ENCODE results near the gene NEURL1B. TPM values are rescaled to one million over a fixed set of nuclear protein-coding genes. Genes with fewer than 3 reads are reported as not detected.

The NEURL1B gene
- polyA plus RNA-seq, 1 of the 3 experiments (the other 2 are of a cell fraction) = 2.8 TPM

DNA sequence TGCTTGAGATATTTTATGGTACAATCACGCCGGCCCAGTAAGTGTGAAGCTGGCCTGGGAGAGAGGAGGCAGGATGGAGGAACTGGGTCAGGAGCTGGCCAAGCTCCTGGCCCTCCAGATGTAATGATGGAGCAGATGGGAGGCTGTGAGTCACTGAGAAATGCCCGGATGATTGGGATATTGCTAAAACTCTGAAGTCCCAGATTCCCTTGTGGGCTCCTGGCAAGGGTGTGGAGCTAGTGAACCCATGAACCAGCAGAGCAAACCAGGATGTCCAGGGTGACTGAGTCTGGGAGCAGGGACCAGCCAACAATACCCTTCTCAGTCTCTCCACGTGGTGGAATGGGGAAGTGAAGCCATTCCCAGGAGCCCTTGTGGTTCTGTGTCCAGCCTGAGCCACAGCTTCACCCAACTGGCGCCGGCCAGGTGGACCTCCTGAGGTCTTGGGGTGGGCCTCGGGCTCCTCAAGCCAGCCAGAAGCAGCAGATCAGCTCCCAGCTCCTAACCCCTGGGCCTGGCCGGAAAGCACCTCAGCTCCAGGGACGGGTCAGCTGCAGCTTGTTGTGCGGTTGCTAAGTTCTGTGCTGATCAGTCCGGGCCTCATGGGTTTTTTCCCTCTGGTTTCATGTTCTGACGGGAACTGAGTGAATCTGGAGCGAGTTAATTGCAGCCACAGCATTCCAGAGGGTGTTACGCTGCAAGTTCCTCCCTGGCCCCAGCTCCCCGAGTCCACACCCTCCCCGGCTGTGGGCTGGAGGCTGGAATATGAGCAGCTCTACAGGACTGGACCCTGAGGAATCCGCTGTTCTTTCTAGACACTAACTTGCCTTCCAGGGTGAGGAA lies 92.3 kb downstream of the NEURL1B start:
- 80% methylated on average over 9 of the region's 17 CpGs for WGBS (ENCODE audit: low lambda C conversion rate)
- POLR2A ChIA-PET = no interaction called here
- CTCF ChIA-PET = interaction anchor here (1.1 to 3.6 kb wide), 10 partner anchors 9 to 199 kb away, joined by 3 to 20 read pairs (median 4); no protein-coding TSS in a partner anchor

DNA sequence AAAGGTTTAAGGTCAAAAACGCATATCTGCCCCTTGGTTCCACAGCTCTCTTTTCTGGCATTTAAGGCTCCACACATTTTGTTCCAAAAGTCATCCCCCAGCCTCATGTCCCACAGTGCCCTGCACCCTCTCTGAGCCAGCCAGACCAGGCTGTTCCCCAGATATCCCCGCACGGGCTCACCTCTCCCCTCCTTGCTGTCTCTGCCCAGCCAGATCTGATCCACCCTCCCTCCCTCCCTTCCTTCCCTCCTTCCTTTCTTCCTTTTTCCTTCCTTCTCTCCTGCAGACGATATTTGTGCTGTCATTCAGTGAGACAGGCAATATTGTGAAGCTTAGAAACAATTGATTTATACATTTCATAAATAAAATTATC lies 92.9 kb downstream of the NEURL1B start:
- Histone ChIP-seq H3K9me2 (no peaks in the 10 kb centered on the region), H3K4me1 (ENCODE audit: control insufficient read depth in 1 of 2, insufficient read depth in 2 of 2, low read depth in 1 of 2, low read length in 1 of 2) (no peaks in the 10 kb centered on the region), H4K20me1 (ENCODE audit: insufficient read depth) (no peaks in the 10 kb centered on the region), H3K4me3 (ENCODE audit: low read depth in 2 of 2, low read length in 1 of 2) (no peak overlapping the region), H3K27ac (ENCODE audit: low read depth in 2 of 2, low read length in 1 of 2) (no peak overlapping the region), H3K4me2 (no peak overlapping the region), H3K9me3 (no peaks in the 10 kb centered on the region), H2AFZ (ENCODE audit: low read depth) (0 out of 2 replicates have a peak overlapping the region, but pooled peaks have one; percentile 63), H3K27me3 (ENCODE audit: insufficient read depth) (no peaks in the 10 kb centered on the region), H3K36me3 (replicated peaks in 1 of 2; ENCODE audit: control insufficient read depth in 1 of 2, insufficient read depth in 2 of 2, low read length in 1 of 2) (no peaks in the 10 kb centered on the region), H3K79me2 (ENCODE audit: insufficient read depth) (no peaks in the 10 kb centered on the region), H3K9ac (no peak overlapping the region), H3F3A (replicated peaks; ENCODE audit: insufficient read depth) (no peaks in the 10 kb centered on the region)
- DNase-seq = no peak
- ChIA-PET CTCF (interaction anchor here (1.1 to 3.6 kb wide), 7 partner anchors 10 to 38 kb away, joined by 3 to 20 read pairs (median 6); no protein-coding TSS in a partner anchor), POLR2A (no interaction called here)
- TF ChIP-seq NRF1 (IDR thresholded peaks at IDR 0.05; ENCODE audit: low read depth, low read length) = no peak
- TF ChIP-seq FOXM1 (IDR thresholded peaks at IDR 0.05; ENCODE audit: low read depth) = no peak
- TF ChIP-seq, protein P1, sequence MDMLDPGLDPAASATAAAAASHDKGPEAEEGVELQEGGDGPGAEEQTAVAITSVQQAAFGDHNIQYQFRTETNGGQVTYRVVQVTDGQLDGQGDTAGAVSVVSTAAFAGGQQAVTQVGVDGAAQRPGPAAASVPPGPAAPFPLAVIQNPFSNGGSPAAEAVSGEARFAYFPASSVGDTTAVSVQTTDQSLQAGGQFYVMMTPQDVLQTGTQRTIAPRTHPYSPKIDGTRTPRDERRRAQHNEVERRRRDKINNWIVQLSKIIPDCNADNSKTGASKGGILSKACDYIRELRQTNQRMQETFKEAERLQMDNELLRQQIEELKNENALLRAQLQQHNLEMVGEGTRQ (IDR thresholded peaks at IDR 0.05; ENCODE audit: borderline replicate concordance, low read depth, low read length) = no peak
- TF ChIP-seq MAX (IDR thresholded peaks at IDR 0.05; ENCODE audit: low read depth) = no peak
- TF ChIP-seq ELF1 (IDR thresholded peaks at IDR 0.05) = no peak
- no peak for TF ChIP-seq NFIC (IDR thresholded peaks at IDR 0.05; ENCODE audit: borderline replicate concordance)
- no peak for TF ChIP-seq TCF12 (IDR thresholded peaks at IDR 0.05)
- TF ChIP-seq GATA2 (CRISPR knock-in tag; IDR thresholded peaks at IDR 0.05) = no peak
- no peak for TF ChIP-seq USF1 (IDR thresholded peaks at IDR 0.05; ENCODE audit: borderline replicate concordance, low read depth)
- 80% methylated on average over 4 of the region's 4 CpGs for WGBS (ENCODE audit: low lambda C conversion rate)

More for the DNA sequence above, 92.3 kb downstream of the NEURL1B start:
- Histone ChIP-seq H3K9ac (no peak overlapping the region), H3K4me3 (ENCODE audit: low read depth in 2 of 2, low read length in 1 of 2) (no peak overlapping the region), H3K9me2 (no peaks in the 10 kb centered on the region), H3F3A (replicated peaks; ENCODE audit: insufficient read depth) (no peaks in the 10 kb centered on the region), H4K20me1 (ENCODE audit: insufficient read depth) (no peaks in the 10 kb centered on the region), H3K79me2 (ENCODE audit: insufficient read depth) (no peaks in the 10 kb centered on the region), H3K4me1 (ENCODE audit: control insufficient read depth in 1 of 2, insufficient read depth in 2 of 2, low read depth in 1 of 2, low read length in 1 of 2) (no peaks in the 10 kb centered on the region), H3K27me3 (ENCODE audit: insufficient read depth) (no peaks in the 10 kb centered on the region), H3K4me2 (no peak overlapping the region), H3K36me3 (replicated peaks in 1 of 2; ENCODE audit: control insufficient read depth in 1 of 2, insufficient read depth in 2 of 2, low read length in 1 of 2) (no peaks in the 10 kb centered on the region), H3K9me3 (no peaks in the 10 kb centered on the region), H2AFZ (ENCODE audit: low read depth) (peak overlapping the region; percentile 63; the same call in 1 of the 2 replicates), H3K27ac (ENCODE audit: low read depth in 2 of 2, low read length in 1 of 2) (no peak overlapping the region)
- no peak for DNase-seq
- TF ChIP-seq, protein P2, sequence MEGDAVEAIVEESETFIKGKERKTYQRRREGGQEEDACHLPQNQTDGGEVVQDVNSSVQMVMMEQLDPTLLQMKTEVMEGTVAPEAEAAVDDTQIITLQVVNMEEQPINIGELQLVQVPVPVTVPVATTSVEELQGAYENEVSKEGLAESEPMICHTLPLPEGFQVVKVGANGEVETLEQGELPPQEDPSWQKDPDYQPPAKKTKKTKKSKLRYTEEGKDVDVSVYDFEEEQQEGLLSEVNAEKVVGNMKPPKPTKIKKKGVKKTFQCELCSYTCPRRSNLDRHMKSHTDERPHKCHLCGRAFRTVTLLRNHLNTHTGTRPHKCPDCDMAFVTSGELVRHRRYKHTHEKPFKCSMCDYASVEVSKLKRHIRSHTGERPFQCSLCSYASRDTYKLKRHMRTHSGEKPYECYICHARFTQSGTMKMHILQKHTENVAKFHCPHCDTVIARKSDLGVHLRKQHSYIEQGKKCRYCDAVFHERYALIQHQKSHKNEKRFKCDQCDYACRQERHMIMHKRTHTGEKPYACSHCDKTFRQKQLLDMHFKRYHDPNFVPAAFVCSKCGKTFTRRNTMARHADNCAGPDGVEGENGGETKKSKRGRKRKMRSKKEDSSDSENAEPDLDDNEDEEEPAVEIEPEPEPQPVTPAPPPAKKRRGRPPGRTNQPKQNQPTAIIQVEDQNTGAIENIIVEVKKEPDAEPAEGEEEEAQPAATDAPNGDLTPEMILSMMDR (IDR thresholded peaks at IDR 0.05) = no peak
- TF ChIP-seq RAD21 (IDR thresholded peaks at IDR 0.05; ENCODE audit: low read length) (no peak), CHD2 (IDR thresholded peaks at IDR 0.05; ENCODE audit: low read length, partially characterized antibody) (no peak), EZH2phosphoT487 (IDR thresholded peaks at IDR 0.05; ENCODE audit: borderline replicate concordance, low read depth) (no peak), GABPA (IDR thresholded peaks at IDR 0.05; ENCODE audit: low read depth) (no peak), GATA2 (CRISPR knock-in tag; IDR thresholded peaks at IDR 0.05) (no peak), RFX5 (IDR thresholded peaks at IDR 0.05; ENCODE audit: low read length) (no peak), TAF1 (IDR thresholded peaks at IDR 0.05; ENCODE audit: borderline replicate concordance, low read depth, low read length) (no peak), MXI1 (IDR thresholded peaks at IDR 0.05; ENCODE audit: low read depth, low read length) (no peak), FOXM1 (IDR thresholded peaks at IDR 0.05; ENCODE audit: low read depth) (no peak), NRF1 (IDR thresholded peaks at IDR 0.05; ENCODE audit: low read depth, low read length) (no peak), EP300 (IDR thresholded peaks at IDR 0.05; ENCODE audit: borderline replicate concordance in 1 of 2, low read depth in 1 of 2, low read length in 1 of 2) (no peak)
- TF ChIP-seq, protein P1 (IDR thresholded peaks at IDR 0.05; ENCODE audit: borderline replicate concordance, low read depth, low read length) = no peak
